Keratinocyte (primary cell): ENCODE measurements around the gene DMD. TPM values are rescaled to one million over a fixed set of nuclear protein-coding genes. Genes with fewer than 3 reads are reported as not detected.

Experiments
- DNase-seq: peaks from one replicate; pipeline ENCODE4 v3.0.0-alpha.2; 2011; ENCODE audit warnings: low read depth, missing footprints, low spot score
- FAIRE-seq: peaks from 2 replicates; lab custom pipeline; 2011; peaks lifted over from hg19 to GRCh38; lab: Jason Lieb, UNC
- H2AFZ ChIP-seq: 2 replicates; pipeline ENCODE4 v1.6.0; 2012; ENCODE audit warnings: low read length, control low read depth, inconsistent platforms; ENCODE audit not compliant: control insufficient read depth
- H3K27ac ChIP-seq: 2 replicates; pipeline ENCODE4 v1.5.1; 2011; ENCODE audit warnings: low read length; ENCODE audit not compliant: control insufficient read depth, insufficient read depth
- H3K27me3 ChIP-seq: 3 replicates; pipeline ENCODE4 v1.6.0; 2011; ENCODE audit warnings: low read length; ENCODE audit not compliant: control insufficient read depth, insufficient read depth; ENCODE audit errors: extremely low read depth
- H3K36me3 ChIP-seq, 2 experiments: 2 replicates in 1 of 2; 3 replicates in 1 of 2; pipeline ENCODE4 v1.5.1; 2011; ENCODE audit warnings: low read length in 2 of 2, mild to moderate bottlenecking in 1 of 2; ENCODE audit not compliant: control insufficient read depth in 2 of 2, insufficient read depth in 2 of 2; ENCODE audit errors: extremely low read depth in 1 of 2
- H3K4me1 ChIP-seq: 3 replicates; pipeline ENCODE4 v1.5.1; 2011; ENCODE audit warnings: low read length; ENCODE audit not compliant: control insufficient read depth, insufficient read depth; ENCODE audit errors: extremely low read depth
- H3K4me2 ChIP-seq: 3 replicates; pipeline ENCODE4 v1.6.0; 2011; ENCODE audit warnings: low read depth, low read length; ENCODE audit not compliant: control insufficient read depth, insufficient read depth; ENCODE audit errors: extremely low read depth
- H3K4me3 ChIP-seq, 3 experiments: fragments of 200-600 bp in 1 of 3; sonication (generic) in 1 of 3; 2 replicates in 2 of 3; 3 replicates in 1 of 3; pipeline ENCODE4 v1.5.1; 2011 to 2016; ENCODE audit warnings: low read length in 3 of 3, mild to moderate bottlenecking in 3 of 3, control low read depth in 2 of 3, inconsistent platforms in 1 of 3, low read depth in 1 of 3, mixed read lengths in 1 of 3, mixed run types in 1 of 3, moderate library complexity in 1 of 3; ENCODE audit not compliant: control insufficient read depth in 2 of 3, insufficient read depth in 2 of 3; ENCODE audit errors: extremely low read depth in 1 of 3
- H3K79me2 ChIP-seq: 2 replicates; pipeline ENCODE4 v1.6.0; 2012; ENCODE audit warnings: low read length; ENCODE audit not compliant: control insufficient read depth, insufficient read depth
- H3K9ac ChIP-seq: 3 replicates; pipeline ENCODE4 v1.6.0; 2011; ENCODE audit warnings: low read length; ENCODE audit not compliant: control insufficient read depth, insufficient read depth; ENCODE audit errors: extremely low read depth
- H3K9me1 ChIP-seq: 3 replicates; pipeline ENCODE4 v1.6.0; 2011; ENCODE audit warnings: low read length; ENCODE audit not compliant: control insufficient read depth, insufficient read depth; ENCODE audit errors: extremely low read depth
- H3K9me3 ChIP-seq: 2 replicates; pipeline ENCODE4 v1.5.1; 2012; ENCODE audit warnings: low read depth, low read length; ENCODE audit not compliant: control insufficient read depth
- H4K20me1 ChIP-seq: 3 replicates; pipeline ENCODE4 v1.6.0; 2011; ENCODE audit warnings: low read length; ENCODE audit not compliant: control insufficient read depth, insufficient read depth; ENCODE audit errors: extremely low read depth
- EZH2 ChIP-seq: IDR thresholded peaks from one replicate; pipeline ENCODE4 v1.6.1; 2012; ENCODE audit warnings: inconsistent platforms, mild to moderate bottlenecking, low read length, moderate library complexity
- dilution Hi-C: fragments of 300-500 bp; cut with MboI; formaldehyde crosslinking; loops from one replicate; pipeline ENCODE4 v1.7.0; 2020; ENCODE audit warnings: low sequenced_read_pairs; ENCODE audit not compliant: extremely low pct_ligation_motif_present
- polyA plus RNA-seq, 5 experiments: library from polyadenylated mRNA; depleted of rRNA in 3 of 5; stranded (reverse) in 3 of 5; stranded (forward) in 1 of 5; unstranded in 1 of 5; fragments of >200 nt; gene quantifications; 1 replicate in 1 of 5; 2 replicates in 3 of 5; 3 replicates in 1 of 5; pipeline versions ENCODE4 v1.2.1 to v1.2.3, GENCODE V29; 2011 to 2012; ENCODE audit warnings: missing spikeins in 2 of 5, low read depth in 1 of 5, low replicate concordance in 1 of 5
- TF ChIP-seq, protein P1 (sequence below), 3 experiments: IDR thresholded peaks in 1 of 3; conservative IDR thresholded peaks in 1 of 3; optimal IDR thresholded peaks in 1 of 3; 2 replicates in 2 of 3; 3 replicates in 1 of 3; pipeline versions ENCODE3 to v1.5.1; 2011; ENCODE audit warnings: low read length in 3 of 3, mild to moderate bottlenecking in 3 of 3, moderate library complexity in 2 of 3, control low read depth in 1 of 3, inconsistent platforms in 1 of 3; ENCODE audit not compliant: insufficient read depth in 2 of 3; ENCODE audit errors: extremely low read depth in 1 of 3

The DMD gene
- polyA plus RNA-seq, 1 donor (not counting 4 experiments of a cell fraction or from before 2014, with no cell fraction given) = 8.9 TPM

DNA sequence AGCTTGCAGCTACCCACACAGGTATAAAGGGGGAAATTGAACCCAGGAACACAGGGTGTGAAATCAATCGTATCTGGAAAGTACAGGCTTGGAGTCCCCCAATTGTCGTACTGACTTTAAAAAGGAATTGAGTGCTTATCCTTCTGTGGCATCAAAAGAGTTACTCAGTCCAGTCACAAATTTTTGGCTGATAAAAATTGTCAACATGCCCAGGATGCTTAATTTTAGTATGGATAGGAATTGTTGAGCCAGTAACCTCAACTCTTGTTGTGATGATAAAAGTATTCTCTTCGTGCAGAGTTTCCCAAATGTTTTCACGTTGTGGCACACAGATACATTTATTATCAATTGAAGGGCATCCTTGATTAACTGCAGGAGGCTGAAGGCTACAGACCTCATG, 2096.0 kb downstream of the DMD start:
- FAIRE-seq = no peak
- no peaks in the 10 kb centered on the region for H3K4me1 ChIP-seq
- no peak for DNase-seq
- no peak overlapping the region for H2AFZ ChIP-seq
- dilution Hi-C loops = no loop called here
- no peaks in the 10 kb centered on the region for H3K9me3 ChIP-seq
- no peak overlapping the region for H3K27ac ChIP-seq
- no peaks in the 10 kb centered on the region for H3K27me3 ChIP-seq
- no peaks in the 10 kb centered on the region for H3K79me2 ChIP-seq
- no peaks in the 10 kb centered on the region for H4K20me1 ChIP-seq
- H3K9ac ChIP-seq = no peak overlapping the region
- H3K4me2 ChIP-seq = no peak overlapping the region
- H3K36me3 ChIP-seq = no peaks in the 10 kb centered on the region
- TF ChIP-seq, protein P1, sequence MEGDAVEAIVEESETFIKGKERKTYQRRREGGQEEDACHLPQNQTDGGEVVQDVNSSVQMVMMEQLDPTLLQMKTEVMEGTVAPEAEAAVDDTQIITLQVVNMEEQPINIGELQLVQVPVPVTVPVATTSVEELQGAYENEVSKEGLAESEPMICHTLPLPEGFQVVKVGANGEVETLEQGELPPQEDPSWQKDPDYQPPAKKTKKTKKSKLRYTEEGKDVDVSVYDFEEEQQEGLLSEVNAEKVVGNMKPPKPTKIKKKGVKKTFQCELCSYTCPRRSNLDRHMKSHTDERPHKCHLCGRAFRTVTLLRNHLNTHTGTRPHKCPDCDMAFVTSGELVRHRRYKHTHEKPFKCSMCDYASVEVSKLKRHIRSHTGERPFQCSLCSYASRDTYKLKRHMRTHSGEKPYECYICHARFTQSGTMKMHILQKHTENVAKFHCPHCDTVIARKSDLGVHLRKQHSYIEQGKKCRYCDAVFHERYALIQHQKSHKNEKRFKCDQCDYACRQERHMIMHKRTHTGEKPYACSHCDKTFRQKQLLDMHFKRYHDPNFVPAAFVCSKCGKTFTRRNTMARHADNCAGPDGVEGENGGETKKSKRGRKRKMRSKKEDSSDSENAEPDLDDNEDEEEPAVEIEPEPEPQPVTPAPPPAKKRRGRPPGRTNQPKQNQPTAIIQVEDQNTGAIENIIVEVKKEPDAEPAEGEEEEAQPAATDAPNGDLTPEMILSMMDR (optimal IDR thresholded peaks at IDR 0.05 in 1 of 3, IDR thresholded peaks at IDR 0.05 in 1 of 3, conservative IDR thresholded peaks at IDR 0.05 in 1 of 3; ENCODE audit: extremely low read depth in 1 of 3, insufficient read depth in 2 of 3, low read length in 3 of 3) = no peak
- H3K4me3 ChIP-seq = no peak overlapping the region
- no peaks in the 10 kb centered on the region for H3K9me1 ChIP-seq

DNA sequence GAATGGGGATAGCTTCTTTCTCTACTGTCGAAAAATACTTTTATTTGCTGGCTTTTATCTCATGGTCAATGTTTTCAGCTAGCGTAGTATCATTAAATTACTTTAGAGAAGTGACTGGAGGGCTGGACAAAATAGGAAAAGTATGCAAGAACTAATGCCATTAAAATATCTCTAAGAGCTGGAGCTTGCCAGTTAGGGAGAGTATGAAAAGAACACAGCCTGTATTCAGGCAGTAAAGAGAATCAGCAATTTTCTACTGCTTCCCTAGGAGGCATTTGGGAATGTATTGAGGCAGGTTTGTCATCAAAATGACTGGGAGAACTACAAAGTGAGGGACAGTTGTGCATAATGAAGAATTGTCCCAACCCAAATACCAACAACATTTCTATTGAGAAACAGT, 2096.5 kb downstream of the DMD start:
- no peak for FAIRE-seq
- H3K4me3 ChIP-seq = no peak overlapping the region
- H3K4me1 ChIP-seq = no peaks in the 10 kb centered on the region
- H3K27ac ChIP-seq = no peak overlapping the region
- no peaks in the 10 kb centered on the region for H3K36me3 ChIP-seq
- H3K9ac ChIP-seq = no peak overlapping the region
- H4K20me1 ChIP-seq = no peaks in the 10 kb centered on the region
- H2AFZ ChIP-seq = no peak overlapping the region
- H3K79me2 ChIP-seq = no peaks in the 10 kb centered on the region
- TF ChIP-seq EZH2 = no peak
- no peaks in the 10 kb centered on the region for H3K27me3 ChIP-seq
- H3K4me2 ChIP-seq = no peak overlapping the region
- H3K9me1 ChIP-seq = no peaks in the 10 kb centered on the region
- DNase-seq = no peak
- H3K9me3 ChIP-seq = no peaks in the 10 kb centered on the region
- dilution Hi-C loops = no loop called here
